ENCODE results near the gene PGGHG. TPM values are rescaled to one million over a fixed set of nuclear protein-coding genes. Genes with fewer than 3 reads are reported as not detected.

PGGHG gene
- total and polyA plus RNA-seq, 2 of the 13 experiments (the other 11 are each of a cell fraction or from before 2014, with no cell fraction given): 5.9 to 14.8 TPM

DNA sequence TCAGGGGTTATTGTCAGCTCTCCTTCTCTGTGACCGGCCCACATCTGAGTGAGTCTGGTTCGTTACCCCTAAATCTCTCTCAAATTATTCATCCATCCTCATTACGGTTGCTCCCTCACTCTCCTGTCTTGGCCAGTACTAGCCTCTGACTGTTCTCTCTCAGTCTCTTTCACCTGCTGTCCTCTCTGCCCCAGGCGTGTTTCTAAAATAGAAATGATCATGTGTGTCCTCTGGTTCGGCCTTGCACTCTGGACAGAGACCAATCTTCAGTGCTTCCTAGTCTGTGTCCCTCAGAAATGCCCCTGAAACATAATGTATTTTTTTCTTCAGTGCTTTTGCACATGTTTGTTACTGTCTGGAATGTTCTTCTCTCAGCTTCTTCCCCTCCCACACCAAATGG is 47.3 kb upstream of the PGGHG start:
- TF ChIP-seq, protein P1, sequence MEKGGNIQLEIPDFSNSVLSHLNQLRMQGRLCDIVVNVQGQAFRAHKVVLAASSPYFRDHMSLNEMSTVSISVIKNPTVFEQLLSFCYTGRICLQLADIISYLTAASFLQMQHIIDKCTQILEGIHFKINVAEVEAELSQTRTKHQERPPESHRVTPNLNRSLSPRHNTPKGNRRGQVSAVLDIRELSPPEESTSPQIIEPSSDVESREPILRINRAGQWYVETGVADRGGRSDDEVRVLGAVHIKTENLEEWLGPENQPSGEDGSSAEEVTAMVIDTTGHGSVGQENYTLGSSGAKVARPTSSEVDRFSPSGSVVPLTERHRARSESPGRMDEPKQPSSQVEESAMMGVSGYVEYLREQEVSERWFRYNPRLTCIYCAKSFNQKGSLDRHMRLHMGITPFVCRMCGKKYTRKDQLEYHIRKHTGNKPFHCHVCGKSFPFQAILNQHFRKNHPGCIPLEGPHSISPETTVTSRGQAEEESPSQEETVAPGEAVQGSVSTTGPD (CRISPR knock-in tag; IDR thresholded peaks at IDR 0.05): no peak
- no peak for TF ChIP-seq KLF13 (CRISPR knock-in tag; IDR thresholded peaks at IDR 0.05)
- TF ChIP-seq DMAP1 (CRISPR knock-in tag; IDR thresholded peaks at IDR 0.05): no peak
- no peak for TF ChIP-seq ZNF549 (CRISPR knock-in tag; IDR thresholded peaks at IDR 0.05)
- no peak for TF ChIP-seq ZNF282 (IDR thresholded peaks at IDR 0.05; ENCODE audit: partially characterized antibody)
- TF ChIP-seq SP1 (IDR thresholded peaks at IDR 0.05): no peak
- no peak for TF ChIP-seq SP1 (CRISPR knock-in tag; IDR thresholded peaks at IDR 0.05)
- FAIRE-seq (no peak), ATAC-seq (no peak), DNase-seq (ENCODE audit: low spot score) (no peak)
- no peaks in the 10 kb centered on the region for H4K20me1 ChIP-seq (ENCODE audit: insufficient read depth, low read length)
- H3K9me3 ChIP-seq (ENCODE audit: low read length): no peaks in the 10 kb centered on the region
- peaks cover 23% of the 10 kb centered on the region for H3K79me2 ChIP-seq (ENCODE audit: insufficient read depth, low read length)
- in situ Hi-C loops (cut with HindIII; ENCODE audit: extremely low pct_ligation_motif_present, low pct_unique_long_range_greater_than_20kb): no loop called here
- 97% methylated on average over 5 of the region's 5 CpGs for WGBS (ENCODE audit: low lambda C conversion rate)
- ChIA-PET POLR2A (no interaction called here), CTCF (ENCODE audit: low intra/inter-chr PET ratio, low total read pairs) (no interaction called here)
- H3K4me3 ChIP-seq (replicated peaks in 1 of 3; ENCODE audit: insufficient read depth in 1 of 3, low read depth in 2 of 3, low read length in 3 of 3): no peak overlapping the region
- no peak overlapping the region for H3K9ac ChIP-seq (ENCODE audit: insufficient read depth, low read depth, low read length)
- no peak overlapping the region for H3K4me2 ChIP-seq (ENCODE audit: low read depth, low read length)
- no peak overlapping the region for H3K27ac ChIP-seq (ENCODE audit: extremely low read length, insufficient read depth, low read length)
- BruUV-seq (replicated peaks): no TSS peak
- intact Hi-C loops (cut with micrococcal nuclease; ENCODE audit: unreplicated experiment): no loop called here
- peaks cover 9 to 52% of the 10 kb centered on the region in 2 experiments; a peak in 4 of 5 replicates for H3K36me3 ChIP-seq (replicated peaks in 1 of 2; ENCODE audit: control insufficient read depth in 1 of 2, insufficient read depth in 2 of 2, low read length in 2 of 2)
- no peak overlapping the region for H2AFZ ChIP-seq (ENCODE audit: low read length)
- no peaks in the 10 kb centered on the region; a peak in 1 of 5 replicates for H3K27me3 ChIP-seq (ENCODE audit: control insufficient read depth in 1 of 2, insufficient read depth in 2 of 2, low read length in 2 of 2)
- peaks cover 15% of the 10 kb centered on the region for H3K4me1 ChIP-seq (ENCODE audit: insufficient read depth, low read length)

DNA sequence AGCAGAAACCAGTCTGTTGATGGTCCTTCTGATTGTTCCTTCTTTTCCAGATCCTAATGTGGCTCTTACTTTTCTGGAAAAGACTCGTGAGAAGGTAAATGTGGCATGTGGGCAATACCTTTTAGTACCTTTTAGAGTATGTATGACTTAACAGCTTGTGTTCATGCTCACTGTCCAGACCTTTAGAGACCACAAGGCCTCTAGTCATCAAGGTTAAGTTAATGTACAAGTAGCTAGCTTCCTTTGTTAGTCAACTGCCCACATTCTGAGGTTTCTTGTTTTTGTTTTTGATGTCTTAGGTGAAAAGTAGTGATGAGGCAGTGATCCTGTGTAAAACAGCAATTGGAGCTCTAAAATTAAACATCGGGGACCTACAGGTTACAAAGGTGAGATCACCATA is 44.5 kb upstream of the PGGHG start:
- no peak overlapping the region for H3K4me2 ChIP-seq (ENCODE audit: low read depth, low read length)
- H3K36me3 ChIP-seq (replicated peaks in 1 of 2; ENCODE audit: control insufficient read depth in 1 of 2, insufficient read depth in 2 of 2, low read length in 2 of 2): peaks cover 17 to 67% of the 10 kb centered on the region in 2 experiments; a peak in 4 of 5 replicates
- BruUV-seq (replicated peaks): no TSS peak
- no peak overlapping the region for H3K27ac ChIP-seq (ENCODE audit: extremely low read length, insufficient read depth, low read length)
- intact Hi-C loops (cut with micrococcal nuclease; ENCODE audit: unreplicated experiment) (no loop called here), in situ Hi-C loops (cut with HindIII; ENCODE audit: extremely low pct_ligation_motif_present, low pct_unique_long_range_greater_than_20kb) (no loop called here)
- no peaks in the 10 kb centered on the region for H3K79me2 ChIP-seq (ENCODE audit: insufficient read depth, low read length)
- ChIA-PET POLR2A (no interaction called here), CTCF (ENCODE audit: low intra/inter-chr PET ratio, low total read pairs) (no interaction called here)
- no peak for FAIRE-seq
- WGBS (ENCODE audit: low lambda C conversion rate): 98% methylated on average over 2 of the region's 2 CpGs
- DNase-seq (ENCODE audit: low spot score): no peak
- ATAC-seq: no peak
- H3K9ac ChIP-seq (ENCODE audit: insufficient read depth, low read depth, low read length): no peak overlapping the region
- no peaks in the 10 kb centered on the region for H3K4me1 ChIP-seq (ENCODE audit: insufficient read depth, low read length)
- no peaks in the 10 kb centered on the region for H4K20me1 ChIP-seq (ENCODE audit: insufficient read depth, low read length)
- no peaks in the 10 kb centered on the region for H3K27me3 ChIP-seq (ENCODE audit: control insufficient read depth in 1 of 2, insufficient read depth in 2 of 2, low read length in 2 of 2)
- H3K9me3 ChIP-seq (ENCODE audit: low read length): no peaks in the 10 kb centered on the region
- no peak overlapping the region for H2AFZ ChIP-seq (ENCODE audit: low read length)
- no peak overlapping the region for H3K4me3 ChIP-seq (replicated peaks in 1 of 3; ENCODE audit: insufficient read depth in 1 of 3, low read depth in 2 of 3, low read length in 3 of 3)
- TF ChIP-seq, protein P2, sequence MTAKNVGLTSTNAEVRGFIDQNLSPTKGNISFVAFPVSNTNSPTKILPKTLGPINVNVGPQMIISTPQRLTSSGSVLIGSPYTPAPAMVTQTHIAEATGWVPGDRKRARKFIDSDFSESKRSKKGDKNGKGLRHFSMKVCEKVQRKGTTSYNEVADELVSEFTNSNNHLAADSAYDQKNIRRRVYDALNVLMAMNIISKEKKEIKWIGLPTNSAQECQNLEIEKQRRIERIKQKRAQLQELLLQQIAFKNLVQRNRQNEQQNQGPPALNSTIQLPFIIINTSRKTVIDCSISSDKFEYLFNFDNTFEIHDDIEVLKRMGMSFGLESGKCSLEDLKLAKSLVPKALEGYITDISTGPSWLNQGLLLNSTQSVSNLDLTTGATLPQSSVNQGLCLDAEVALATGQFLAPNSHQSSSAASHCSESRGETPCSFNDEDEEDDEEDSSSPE (CRISPR knock-in tag; IDR thresholded peaks at IDR 0.05): no peak
- TF ChIP-seq HNRNPK (IDR thresholded peaks at IDR 0.05; ENCODE audit: low read depth, low read length, poor library complexity, severe bottlenecking) (no peak), ZNF264 (CRISPR knock-in tag; IDR thresholded peaks at IDR 0.05) (no peak), ZNF160 (CRISPR knock-in tag; IDR thresholded peaks at IDR 0.05) (no peak), GFI1 (CRISPR knock-in tag; IDR thresholded peaks at IDR 0.05; ENCODE audit: borderline replicate concordance) (no peak), PHF8 (CRISPR knock-in tag; IDR thresholded peaks at IDR 0.05) (no peak), ZNF343 (CRISPR knock-in tag; IDR thresholded peaks at IDR 0.05) (no peak), SKI (IDR thresholded peaks at IDR 0.05; ENCODE audit: partially characterized antibody) (no peak), NR1H2 (CRISPR knock-in tag; IDR thresholded peaks at IDR 0.05; ENCODE audit: borderline replicate concordance, low read depth) (no peak), ARID2 (CRISPR knock-in tag; IDR thresholded peaks at IDR 0.05; ENCODE audit: borderline replicate concordance) (no peak)
- TF ChIP-seq, protein P3, sequence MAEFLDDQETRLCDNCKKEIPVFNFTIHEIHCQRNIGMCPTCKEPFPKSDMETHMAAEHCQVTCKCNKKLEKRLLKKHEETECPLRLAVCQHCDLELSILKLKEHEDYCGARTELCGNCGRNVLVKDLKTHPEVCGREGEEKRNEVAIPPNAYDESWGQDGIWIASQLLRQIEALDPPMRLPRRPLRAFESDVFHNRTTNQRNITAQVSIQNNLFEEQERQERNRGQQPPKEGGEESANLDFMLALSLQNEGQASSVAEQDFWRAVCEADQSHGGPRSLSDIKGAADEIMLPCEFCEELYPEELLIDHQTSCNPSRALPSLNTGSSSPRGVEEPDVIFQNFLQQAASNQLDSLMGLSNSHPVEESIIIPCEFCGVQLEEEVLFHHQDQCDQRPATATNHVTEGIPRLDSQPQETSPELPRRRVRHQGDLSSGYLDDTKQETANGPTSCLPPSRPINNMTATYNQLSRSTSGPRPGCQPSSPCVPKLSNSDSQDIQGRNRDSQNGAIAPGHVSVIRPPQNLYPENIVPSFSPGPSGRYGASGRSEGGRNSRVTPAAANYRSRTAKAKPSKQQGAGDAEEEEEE (CRISPR knock-in tag; IDR thresholded peaks at IDR 0.05; ENCODE audit: borderline replicate concordance): no peak
